Measurements from ENCODE around the gene PTGES2. TPM values are rescaled to one million over a fixed set of nuclear protein-coding genes. Genes with fewer than 3 reads are reported as not detected.

PTGES2 gene
- total and polyA plus RNA-seq, 9 of the 15 experiments (the other 6 are each of a cell fraction or from before 2014, with no cell fraction given) = 2.4 to 196 (median 90.1) TPM

GRCh38 chr9:128127568-128127989 is at the start of gene PTGES2 (continued):
- TF ChIP-seq ZNF23 (CRISPR knock-in tag; IDR thresholded peaks at IDR 0.05) (no peak), STAT5B (CRISPR knock-in tag; IDR thresholded peaks at IDR 0.05) (no peak), KAT8 (IDR thresholded peaks at IDR 0.05; ENCODE audit: low read depth) (no peak), FOS (IDR thresholded peaks at IDR 0.05; ENCODE audit: extremely low read depth, insufficient read length) (no peak), GTF2E2 (tag; IDR thresholded peaks at IDR 0.05) (no peak), SREBF2 (CRISPR knock-in tag; IDR thresholded peaks at IDR 0.05) (no peak), U2AF1 (optimal IDR thresholded peaks at IDR 0.05; ENCODE audit: low read depth, low read length) (peak; percentile 55), CTCFL (IDR thresholded peaks at IDR 0.05; ENCODE audit: borderline replicate concordance, insufficient read depth, low read depth, low read length, poor library complexity, severe bottlenecking) (no peak), MECOM (CRISPR knock-in tag; IDR thresholded peaks at IDR 0.05) (no peak), ESRRB (CRISPR knock-in tag; IDR thresholded peaks at IDR 0.05; ENCODE audit: borderline replicate concordance) (no peak), SIN3A (IDR thresholded peaks at IDR 0.05; ENCODE audit: borderline replicate concordance in 2 of 2, control insufficient read depth in 1 of 2, low read depth in 2 of 2, low read length in 2 of 2) (peak; percentile 89 to 90; a peak in 3 of 4 replicates), CBFA2T2 (conservative IDR thresholded peaks at IDR 0.05) (no peak), SRF (CRISPR knock-in tag; IDR thresholded peaks at IDR 0.05) (no peak), SPI1 (IDR thresholded peaks at IDR 0.05; ENCODE audit: borderline replicate concordance, low read depth, low read length) (no peak), MBD1 (CRISPR knock-in tag; IDR thresholded peaks at IDR 0.05) (no peak), MTA3 (IDR thresholded peaks at IDR 0.05; ENCODE audit: borderline replicate concordance) (peak; percentile 63), ZC3H8 (IDR thresholded peaks at IDR 0.05) (no peak), IRF9 (tag; IDR thresholded peaks at IDR 0.05) (no peak), PCBP1 (IDR thresholded peaks at IDR 0.05; ENCODE audit: low read depth, low read length, poor library complexity, severe bottlenecking) (no peak), ARID2 (IDR thresholded peaks at IDR 0.05) (no peak), ZBTB34 (CRISPR knock-in tag; IDR thresholded peaks at IDR 0.05) (no peak), ZNF121 (CRISPR knock-in tag; conservative IDR thresholded peaks at IDR 0.05) (no peak), FOXA1 (IDR thresholded peaks at IDR 0.05; ENCODE audit: borderline replicate concordance) (no peak), MCM3 (IDR thresholded peaks at IDR 0.05) (no peak), ZNF766 (CRISPR knock-in tag; conservative IDR thresholded peaks at IDR 0.05) (no peak)
